ENCODE results near the gene ALKBH5. TPM values are rescaled to one million over a fixed set of nuclear protein-coding genes. Genes with fewer than 3 reads are reported as not detected.

ALKBH5 gene
- 107 and 116 TPM in 2 replicates for total RNA-seq (2014; rRNA removed; shearing (Covaris generic))

- peak; percentile 100 for DNase-seq (ENCODE audit: low spot score)
Observed at GRCh38 chr17:18183334-18184142, at the start of gene ALKBH5. ALKBH5 (plus strand) TSS chr17:18183828; CDS start chr17:18184244, 416 bp downstream.

GRCh38 chr17:18136357-18136756 is 47.3 kb upstream of the ALKBH5 start:
- DNase-seq (ENCODE audit: low spot score): no peak

GRCh38 chr17:18138065-18138749 is 45.4 kb upstream of the ALKBH5 start:
- no peak for DNase-seq (ENCODE audit: low spot score)

- no peak for DNase-seq (ENCODE audit: low spot score)
Observed at GRCh38 chr17:18139092-18139491, 44.5 kb upstream of the ALKBH5 start.

GRCh38 chr17:18139498-18139897 is 44.1 kb upstream of the ALKBH5 start:
- DNase-seq (ENCODE audit: low spot score): no peak

GRCh38 chr17:18139949-18140348 is 43.7 kb upstream of the ALKBH5 start:
- DNase-seq (ENCODE audit: low spot score): peak; percentile 16

- DNase-seq (ENCODE audit: low spot score): no peak
Observed at GRCh38 chr17:18140648-18141047, 43.0 kb upstream of the ALKBH5 start.

- DNase-seq (ENCODE audit: low spot score): peak; percentile 69
Observed at GRCh38 chr17:18141210-18141803, 42.3 kb upstream of the ALKBH5 start.

GRCh38 chr17:18142417-18142816 is 41.2 kb upstream of the ALKBH5 start:
- DNase-seq (ENCODE audit: low spot score): no peak

- no peak for DNase-seq (ENCODE audit: low spot score)
Observed at GRCh38 chr17:18143044-18143936, 40.3 kb upstream of the ALKBH5 start.

- DNase-seq (ENCODE audit: low spot score): no peak
Observed at GRCh38 chr17:18144261-18144660, 39.4 kb upstream of the ALKBH5 start.

GRCh38 chr17:18144855-18145254 is 38.8 kb upstream of the ALKBH5 start:
- peak; percentile 20 for DNase-seq (ENCODE audit: low spot score)

GRCh38 chr17:18145811-18146210 is 37.8 kb upstream of the ALKBH5 start:
- DNase-seq (ENCODE audit: low spot score): no peak

- no peak for DNase-seq (ENCODE audit: low spot score)
Observed at GRCh38 chr17:18146259-18146658, 37.4 kb upstream of the ALKBH5 start.

GRCh38 chr17:18146980-18147379 is 36.6 kb upstream of the ALKBH5 start:
- no peak for DNase-seq (ENCODE audit: low spot score)

GRCh38 chr17:18148586-18148985 is 35.0 kb upstream of the ALKBH5 start:
- no peak for DNase-seq (ENCODE audit: low spot score)

- no peak for DNase-seq (ENCODE audit: low spot score)
Observed at GRCh38 chr17:18151290-18151689, 32.3 kb upstream of the ALKBH5 start.

- DNase-seq (ENCODE audit: low spot score): no peak
Observed at GRCh38 chr17:18155179-18155578, 28.4 kb upstream of the ALKBH5 start.

GRCh38 chr17:18156171-18156975 is 27.3 kb upstream of the ALKBH5 start:
- peak; percentile 30 for DNase-seq (ENCODE audit: low spot score)

GRCh38 chr17:18156976-18157280 is 26.7 kb upstream of the ALKBH5 start:
- no peak for DNase-seq (ENCODE audit: low spot score)
